ENCODE data around the gene NAA16.

DNA sequence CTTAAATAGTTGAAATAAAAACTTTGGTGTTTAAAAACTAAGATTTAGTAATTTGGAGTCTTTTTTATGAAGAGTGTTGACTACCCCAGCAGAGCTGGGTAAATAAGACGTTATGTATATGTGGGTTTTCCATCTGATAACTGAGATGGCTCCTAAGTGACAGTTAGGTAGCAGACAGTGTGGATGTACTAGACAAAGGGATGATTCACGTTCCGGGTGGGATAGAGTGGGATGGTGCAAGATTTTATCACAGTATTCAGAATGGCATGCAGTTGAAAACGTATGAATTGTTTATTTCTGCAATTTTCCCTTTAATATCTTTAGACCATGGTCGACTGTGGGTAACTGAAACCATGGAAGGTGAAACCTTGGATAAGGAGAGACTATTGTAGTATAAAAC is 50.4 kb downstream of the NAA16 start:
- TF ChIP-seq POLR2A (IDR thresholded peaks at IDR 0.05): no peak
- TF ChIP-seq, protein P1, sequence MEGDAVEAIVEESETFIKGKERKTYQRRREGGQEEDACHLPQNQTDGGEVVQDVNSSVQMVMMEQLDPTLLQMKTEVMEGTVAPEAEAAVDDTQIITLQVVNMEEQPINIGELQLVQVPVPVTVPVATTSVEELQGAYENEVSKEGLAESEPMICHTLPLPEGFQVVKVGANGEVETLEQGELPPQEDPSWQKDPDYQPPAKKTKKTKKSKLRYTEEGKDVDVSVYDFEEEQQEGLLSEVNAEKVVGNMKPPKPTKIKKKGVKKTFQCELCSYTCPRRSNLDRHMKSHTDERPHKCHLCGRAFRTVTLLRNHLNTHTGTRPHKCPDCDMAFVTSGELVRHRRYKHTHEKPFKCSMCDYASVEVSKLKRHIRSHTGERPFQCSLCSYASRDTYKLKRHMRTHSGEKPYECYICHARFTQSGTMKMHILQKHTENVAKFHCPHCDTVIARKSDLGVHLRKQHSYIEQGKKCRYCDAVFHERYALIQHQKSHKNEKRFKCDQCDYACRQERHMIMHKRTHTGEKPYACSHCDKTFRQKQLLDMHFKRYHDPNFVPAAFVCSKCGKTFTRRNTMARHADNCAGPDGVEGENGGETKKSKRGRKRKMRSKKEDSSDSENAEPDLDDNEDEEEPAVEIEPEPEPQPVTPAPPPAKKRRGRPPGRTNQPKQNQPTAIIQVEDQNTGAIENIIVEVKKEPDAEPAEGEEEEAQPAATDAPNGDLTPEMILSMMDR (IDR thresholded peaks at IDR 0.05): no peak

Data from body of pancreas (tissue), 4 donors.